GM21576 (cell line): ENCODE data around the gene SEMA4A.
"Not testable (repeated sequence)": the region's sequence is repeated elsewhere in the genome, so short reads cannot be mapped to it uniquely, and the experiment has no call there.

Experiments used
- ATAC-seq: cut with Tn5 transposase; IDR thresholded peaks from one replicate; pipeline ENCODE4 v1.9.1; 2021; ENCODE audit warnings: mild to moderate bottlenecking, moderate library complexity; ENCODE audit not compliant: unreplicated experiment

The SEMA4A gene

DNA sequence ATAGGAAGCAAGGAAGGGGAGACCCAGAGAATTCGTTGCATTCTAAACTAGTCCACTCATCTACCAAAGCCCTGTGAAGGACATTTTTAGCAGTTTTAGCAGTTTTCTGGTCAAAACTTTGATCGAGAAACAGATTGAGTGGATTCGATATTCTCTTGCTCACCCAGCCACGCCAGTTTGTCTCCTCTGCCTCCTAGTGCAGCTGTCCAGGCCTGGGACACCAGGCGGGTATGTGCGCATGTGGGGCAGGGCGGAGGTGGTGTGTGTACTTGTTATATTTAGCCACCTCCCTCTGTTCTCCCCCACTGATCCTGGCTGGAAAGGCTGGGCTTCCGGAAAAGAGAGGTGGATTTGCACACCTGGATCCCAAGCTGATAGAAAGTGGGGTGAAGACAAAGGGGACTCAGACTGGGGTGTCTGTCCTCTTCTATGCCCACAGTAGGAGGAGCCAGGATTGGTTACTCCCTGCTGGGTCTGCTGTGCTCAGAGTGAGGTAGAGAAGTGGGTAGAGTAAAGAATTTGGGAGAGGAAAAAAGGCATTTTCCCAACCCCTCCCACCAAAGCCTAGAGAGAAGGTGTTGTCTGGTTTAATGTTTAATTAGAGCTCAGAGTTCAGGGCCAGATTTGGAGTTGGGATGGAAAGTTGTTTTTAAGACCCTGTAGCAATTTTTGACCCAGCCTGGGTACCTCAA lies 35.1 kb upstream of the SEMA4A start:
- no peak for ATAC-seq

DNA sequence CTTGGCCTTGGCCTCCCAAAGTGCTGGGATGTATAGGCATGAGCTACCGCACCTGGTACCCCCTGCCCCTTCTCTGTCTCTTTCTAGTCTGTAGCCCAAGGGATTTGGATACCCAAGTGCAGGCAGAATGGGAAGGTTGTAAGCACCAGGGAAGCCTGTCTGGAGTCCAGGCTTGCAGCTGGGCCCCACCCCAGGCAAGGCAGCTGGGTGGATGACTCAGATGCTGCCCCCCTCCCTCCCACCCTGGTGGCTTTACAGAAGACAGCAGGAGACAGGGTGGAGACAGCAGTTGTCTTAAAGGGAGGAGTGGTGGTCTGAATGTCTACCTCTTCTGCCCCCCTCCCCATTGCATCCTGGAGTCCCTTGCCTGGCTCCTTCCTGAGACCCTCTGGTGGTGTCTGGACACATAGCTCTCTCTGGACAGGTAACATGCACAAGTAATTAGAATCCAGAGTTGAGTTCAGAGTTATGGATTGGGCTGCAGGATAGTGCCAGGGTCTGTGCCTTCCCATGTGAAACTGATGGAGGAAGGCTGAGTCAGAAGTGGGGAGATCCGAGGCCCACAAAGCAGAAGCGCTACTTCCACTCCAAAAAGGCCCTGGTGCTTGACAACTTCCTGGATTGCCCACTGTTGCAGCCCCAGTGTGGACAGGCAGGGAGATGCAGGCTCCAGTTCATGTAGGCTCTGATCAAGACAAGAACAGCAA lies 33.7 kb upstream of the SEMA4A start:
- no peak for ATAC-seq

DNA sequence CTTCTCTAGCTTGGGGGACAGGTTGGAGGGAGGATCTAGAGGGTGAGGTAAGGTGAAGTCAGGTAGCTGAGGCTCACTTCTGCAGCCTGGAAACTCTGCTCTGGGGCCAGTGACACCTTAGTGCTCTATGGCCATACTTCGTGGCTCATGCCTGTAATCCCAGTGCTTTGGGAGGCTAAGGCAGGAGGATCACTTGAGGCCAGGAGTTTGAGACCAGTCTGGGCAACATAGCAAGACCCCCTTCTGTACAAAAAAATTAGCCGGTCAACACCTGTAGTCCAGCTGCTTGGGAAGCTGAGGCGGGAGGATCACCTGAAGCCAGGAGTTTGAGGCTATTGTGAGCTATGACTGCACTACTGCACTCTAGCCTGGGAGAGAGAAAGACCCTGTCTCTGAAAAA lies 33.1 kb upstream of the SEMA4A start:
- ATAC-seq, result no peak

DNA sequence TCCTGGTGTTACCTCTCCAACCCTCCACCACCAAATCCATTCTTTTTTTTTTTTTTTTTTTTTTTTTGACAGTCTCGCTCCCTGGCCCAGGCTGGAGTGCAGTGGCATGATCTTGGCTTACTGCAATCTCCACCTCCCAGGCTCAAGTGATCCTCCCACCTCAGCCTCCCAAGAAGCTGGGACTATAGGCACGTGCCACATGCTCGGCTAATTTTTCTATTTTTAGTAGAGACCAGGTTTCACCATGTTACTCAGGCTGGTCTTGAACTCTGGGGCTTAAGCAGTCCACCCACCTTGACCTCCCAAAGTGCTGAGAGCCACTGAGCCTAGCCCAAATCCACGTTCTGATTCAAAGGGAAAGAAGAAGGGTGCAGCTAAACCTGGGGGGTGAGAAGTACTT lies 32.4 kb upstream of the SEMA4A start:
- ATAC-seq, result not testable (repeated sequence)

DNA sequence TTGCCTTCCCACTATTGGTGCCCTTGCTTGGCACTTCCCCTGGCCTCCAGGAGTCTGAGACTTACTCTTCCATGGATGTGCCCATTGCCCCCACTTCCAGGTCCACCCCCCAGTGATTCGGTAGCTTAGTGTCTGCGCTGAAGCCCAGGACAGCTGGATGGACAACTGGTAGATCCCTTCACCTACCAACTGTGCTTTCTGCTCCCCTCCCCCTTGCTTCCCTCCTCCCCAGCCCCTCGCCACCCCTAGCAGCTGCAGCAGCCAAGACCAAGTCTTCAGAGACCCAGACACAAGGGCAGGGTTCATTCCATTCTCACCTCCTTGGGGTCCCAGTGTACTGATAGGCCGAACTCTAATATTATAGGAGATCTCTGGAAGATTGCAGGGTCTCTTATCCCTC lies 31.9 kb upstream of the SEMA4A start:
- no peak for ATAC-seq

DNA sequence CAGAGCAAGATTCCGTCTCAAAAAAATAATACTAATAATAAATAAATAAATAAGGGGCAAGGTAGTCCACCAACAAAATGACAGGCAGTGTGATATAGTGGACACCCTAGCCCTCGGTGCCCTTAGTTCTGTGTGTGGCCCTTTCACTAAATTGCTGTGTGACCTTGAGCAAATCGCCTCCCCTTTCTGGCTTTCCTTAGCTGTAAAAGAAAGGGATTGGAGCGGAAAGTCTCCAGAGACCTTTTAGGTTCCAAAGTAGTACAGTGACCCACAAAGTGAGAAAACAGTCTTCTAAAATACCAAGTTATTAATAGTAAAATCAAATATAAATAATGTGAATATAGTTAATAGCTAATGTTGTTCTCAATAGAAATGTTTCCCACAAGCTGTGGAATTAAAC lies 31.3 kb upstream of the SEMA4A start:
- ATAC-seq, result no peak

DNA sequence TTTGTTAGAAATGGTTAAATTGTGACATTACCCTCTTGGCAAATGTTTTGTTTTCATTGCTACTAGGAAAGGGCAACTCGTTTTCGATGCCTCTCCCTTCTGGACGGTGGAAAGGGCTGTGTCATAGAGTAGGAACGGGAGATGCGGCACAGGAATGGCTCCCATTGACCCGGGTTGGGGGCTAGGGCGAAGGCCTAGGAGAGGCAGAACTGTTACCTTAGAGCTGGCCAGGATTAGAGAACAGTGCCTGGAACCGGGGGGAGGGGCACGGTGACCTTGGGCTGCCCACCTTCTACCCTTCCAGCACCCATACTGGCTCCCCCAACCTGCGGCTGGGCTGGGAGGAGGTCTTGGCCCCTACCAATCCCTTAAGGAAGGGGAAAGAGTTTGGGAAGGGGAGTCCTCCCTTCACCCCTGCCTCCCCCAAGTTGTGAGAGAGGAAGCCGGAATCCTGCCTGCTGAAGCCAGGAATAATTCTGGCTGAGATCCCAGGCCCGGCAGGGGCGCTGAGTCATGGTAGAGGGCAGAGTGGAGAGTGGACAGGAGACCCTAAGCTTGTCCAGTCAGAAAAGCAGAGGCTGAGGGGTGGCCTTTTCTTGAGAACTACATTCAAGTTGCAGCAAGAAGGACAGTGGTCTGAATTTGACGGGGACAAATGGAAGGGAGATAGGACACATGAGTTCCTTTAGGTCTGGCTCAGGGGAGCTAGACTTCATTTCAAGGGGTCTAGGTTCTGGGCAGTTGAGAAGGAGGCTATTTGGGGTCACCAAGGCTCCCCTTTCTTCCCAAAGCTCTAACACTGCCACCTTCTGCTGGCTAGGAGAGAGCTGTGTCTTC lies 30.6 kb upstream of the SEMA4A start:
- ATAC-seq, result no peak

DNA sequence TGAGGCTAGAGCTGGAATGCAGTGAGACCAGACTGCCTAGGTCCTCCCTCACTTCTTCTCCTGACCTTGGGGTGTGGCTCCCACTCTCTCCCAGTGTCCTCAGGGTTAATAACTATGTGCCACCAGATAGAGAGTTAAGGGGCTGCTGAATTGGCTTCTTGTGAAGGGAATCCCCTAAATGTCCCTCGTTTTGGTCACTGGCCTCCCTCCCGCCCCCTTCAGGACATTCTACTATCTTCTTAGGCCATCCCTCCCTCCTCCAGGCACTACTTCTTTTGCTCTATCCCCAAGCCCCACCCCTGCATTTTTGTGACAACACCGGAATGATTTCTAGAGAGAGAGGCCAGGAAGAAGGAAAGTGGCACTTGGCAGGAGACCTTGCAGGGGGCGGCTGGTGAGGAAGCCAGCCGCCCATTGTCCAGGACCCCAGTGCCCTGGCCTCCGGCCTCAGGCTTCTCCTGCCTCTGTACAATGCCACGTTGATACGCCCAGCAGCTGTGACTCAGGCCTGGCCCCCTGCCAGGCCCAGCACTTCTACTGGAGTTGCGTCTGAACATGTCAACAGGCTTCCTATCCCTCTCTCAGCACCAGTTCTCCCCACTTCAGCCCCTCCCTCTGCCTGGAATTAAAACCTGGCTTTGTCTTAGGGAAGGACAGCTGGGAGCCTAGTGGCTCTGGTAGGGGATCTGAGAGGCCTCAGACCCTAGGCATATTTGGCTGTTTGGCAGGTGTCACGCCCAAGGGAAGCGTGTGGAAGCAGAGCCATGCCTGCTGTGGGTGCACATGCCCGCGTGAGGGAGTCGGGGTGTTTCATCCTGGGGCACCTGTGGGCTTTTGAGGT lies 29.8 kb upstream of the SEMA4A start:
- ATAC-seq, result no peak

DNA sequence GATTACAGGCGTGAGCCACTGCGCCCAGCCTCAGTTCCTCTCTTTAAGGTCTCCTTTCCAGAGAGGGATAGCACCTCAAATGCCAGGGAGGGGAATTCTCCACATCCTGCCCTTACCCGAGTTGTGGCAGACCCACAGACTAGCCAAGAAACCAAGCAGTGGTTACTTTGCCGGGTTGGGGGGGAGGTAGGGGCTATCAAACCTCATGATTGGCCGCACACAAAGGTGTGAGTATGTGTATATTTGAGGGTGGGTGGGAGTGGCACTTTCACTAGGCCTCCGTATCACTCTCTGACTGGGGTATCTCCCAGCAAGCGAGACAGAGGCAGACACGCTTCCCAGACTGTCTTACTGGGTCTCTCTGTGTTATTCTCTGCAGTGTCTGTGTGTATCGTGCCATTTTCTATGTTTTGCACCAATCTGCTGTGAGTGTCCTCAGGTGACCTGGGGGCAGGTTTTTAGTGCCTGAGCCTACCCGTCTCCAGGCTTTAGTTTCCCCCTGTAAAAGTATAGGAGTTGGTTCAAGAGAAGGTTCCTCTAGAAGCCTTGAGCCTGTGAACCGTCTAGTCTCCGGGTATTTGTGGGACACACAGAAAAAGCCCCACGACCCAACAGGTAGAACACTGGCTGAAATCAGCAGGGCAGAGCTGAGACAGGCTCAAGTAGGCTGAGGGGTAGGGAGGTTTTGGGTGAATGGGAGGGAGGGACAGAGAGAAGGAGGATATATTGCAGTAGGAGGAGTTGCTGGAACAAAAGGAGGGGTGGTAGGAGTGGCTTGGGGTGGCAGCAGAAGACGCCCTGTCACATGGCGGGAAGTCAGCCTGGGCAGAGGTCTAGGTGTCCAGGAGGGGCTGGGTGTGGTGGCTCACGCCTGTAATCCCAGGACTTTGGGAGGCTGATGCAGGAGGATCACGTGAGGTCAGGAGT lies 28.6 kb upstream of the SEMA4A start:
- no peak for ATAC-seq

DNA sequence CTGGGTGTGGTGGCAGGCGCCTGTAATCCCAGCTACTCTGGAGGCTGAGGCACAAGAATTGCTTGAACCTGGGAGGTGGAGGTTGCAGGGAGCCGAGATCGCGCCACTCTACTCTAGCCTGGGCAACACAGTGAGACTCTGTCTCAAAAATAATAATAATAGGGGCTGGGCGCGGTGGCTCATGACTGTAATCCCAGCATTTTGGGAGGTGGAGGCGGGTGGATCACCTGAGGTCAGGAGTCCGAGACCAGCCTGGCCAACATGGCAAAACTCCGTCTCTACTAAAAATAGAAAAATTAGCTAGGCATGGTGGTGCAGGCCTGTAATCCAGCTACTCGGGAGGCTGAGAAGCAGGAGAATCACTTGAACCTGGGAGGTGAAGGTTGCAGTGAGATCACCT lies 27.8 kb upstream of the SEMA4A start:
- not testable (repeated sequence) for ATAC-seq

DNA sequence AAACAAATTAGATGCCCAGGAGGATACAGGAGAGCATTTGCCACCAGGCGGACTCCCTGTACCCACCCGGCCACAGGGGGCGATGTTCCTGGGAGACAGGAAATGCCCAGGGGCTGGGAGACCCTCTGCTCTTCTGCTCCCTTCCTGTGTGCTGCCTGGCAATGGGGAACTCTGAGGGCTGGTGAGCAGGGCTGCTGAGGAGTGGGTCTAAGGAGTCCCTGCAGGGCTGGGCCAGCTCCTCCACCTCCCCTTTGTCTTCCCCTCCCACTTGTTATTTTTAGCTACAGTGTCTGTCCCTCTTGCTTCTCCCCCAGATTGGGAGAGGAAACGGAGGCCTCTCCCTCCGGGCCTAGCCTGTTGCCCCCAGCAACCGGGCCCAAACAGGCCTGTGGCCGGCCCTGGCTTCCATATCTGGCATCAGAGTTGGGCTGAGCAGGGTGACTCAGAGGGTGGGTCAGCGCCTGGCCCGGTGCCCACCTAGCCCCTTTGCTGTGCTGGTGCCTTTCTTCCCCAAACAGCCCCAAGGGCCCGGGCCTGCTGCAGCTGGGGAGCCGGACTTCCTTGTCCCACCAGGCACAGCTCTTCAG lies 27.2 kb upstream of the SEMA4A start:
- ATAC-seq, result no peak

DNA sequence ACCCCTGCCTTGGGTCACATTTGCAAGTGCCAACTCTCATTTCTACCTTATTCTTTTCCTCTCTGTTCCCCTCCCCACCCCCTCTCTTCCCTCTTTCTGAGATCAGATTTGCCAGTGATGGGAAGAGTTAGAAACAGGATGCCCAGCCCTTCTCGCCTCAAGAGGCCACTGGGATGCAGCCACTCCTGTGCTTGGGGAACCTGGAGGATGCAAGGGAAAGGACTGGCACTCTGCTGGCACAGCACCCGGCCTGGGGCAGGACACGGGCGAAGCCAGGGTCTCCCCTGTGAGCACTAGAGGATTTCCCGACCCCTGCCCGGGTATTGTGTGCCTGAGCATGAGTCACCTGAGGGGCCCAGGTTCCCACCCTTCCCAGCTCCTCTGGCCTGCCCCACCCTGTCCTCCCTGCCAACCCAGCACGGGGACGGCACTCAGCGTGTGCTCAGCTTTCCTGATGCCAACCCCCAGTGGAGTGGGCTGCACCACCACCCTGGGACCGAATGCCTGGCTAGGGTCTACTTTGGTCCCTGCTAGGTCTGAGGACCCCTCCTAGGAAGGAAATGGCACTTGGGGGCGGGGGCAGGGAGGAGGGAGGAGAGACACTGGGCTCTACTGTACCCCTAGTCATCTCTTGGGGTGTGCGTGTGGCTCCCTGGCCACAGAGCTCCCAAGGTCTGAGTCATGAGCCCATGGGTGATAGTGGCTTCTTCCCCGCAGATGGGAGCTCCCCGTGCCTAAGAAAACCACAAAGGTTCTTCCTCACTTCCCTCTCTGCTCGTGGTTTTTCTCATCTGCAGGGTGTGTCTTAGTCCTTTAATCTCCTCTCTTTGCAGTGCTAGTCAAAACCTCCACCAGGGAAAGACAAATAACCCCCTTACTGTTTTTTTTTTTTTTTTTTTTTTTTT lies 26.5 kb upstream of the SEMA4A start:
- ATAC-seq, result peak; percentile 49

DNA sequence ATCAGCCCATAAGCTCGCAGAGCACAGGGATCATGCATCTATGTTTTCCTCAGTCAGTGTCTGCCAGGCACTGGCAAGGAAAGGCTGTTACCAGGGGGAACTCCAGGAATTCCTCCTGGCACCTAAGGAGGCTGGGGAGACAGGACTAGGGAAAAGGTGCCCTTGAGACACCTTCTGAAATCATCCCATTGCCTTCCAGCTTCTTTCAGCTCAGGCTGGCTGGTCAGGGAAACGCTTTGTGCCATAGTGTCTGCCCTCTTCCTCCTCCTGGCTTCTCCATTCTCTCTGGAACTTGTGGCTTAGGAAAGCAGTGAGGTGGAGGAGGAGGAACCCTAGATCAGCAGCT lies 25.1 kb upstream of the SEMA4A start:
- no peak for ATAC-seq

DNA sequence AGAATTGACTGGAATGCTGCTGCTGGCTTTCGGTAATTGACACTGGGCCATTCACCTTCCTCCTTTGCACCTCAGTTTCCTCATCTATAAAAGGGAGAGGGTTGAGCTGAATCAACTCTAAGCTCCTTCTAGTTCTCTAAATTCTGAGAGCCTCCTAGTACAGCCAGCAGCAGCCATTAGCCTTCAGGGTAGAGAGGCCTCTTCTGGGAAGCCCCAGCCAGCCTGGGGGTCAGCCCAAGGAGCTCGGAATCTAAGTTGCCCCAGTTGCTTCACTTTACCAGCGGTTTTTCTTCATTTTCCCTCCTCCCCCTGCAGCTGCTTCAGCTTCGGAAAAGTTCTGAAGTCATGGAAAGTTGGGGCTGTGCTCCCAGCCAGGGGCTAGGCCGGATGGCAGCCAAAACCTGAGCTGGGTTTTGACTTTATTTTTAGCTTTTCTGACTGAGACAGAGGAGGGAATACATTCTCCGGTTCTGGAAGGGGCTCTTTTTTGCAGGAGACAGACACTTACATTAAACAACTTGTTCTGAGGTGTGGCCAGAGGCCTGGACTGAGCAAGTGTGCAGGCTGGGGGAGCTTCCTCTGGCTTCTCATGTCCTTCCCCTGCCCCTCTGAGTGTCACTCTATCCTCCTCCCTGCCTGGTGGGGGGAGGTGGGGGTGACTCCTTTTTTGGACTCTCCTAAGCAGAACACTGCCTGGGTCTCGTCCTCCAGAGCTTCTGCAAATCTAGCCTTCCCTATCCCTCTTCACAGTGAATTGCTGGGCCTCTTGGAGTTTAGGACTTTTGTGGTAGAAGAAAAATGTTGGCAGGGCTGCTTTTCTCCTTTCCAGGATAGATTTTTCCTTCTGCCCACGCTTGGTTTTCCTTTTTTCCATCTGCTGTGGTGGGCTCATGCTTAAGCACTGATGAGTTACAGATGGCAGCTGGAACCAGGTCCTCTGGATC lies 24.5 kb upstream of the SEMA4A start:
- ATAC-seq, result no peak

DNA sequence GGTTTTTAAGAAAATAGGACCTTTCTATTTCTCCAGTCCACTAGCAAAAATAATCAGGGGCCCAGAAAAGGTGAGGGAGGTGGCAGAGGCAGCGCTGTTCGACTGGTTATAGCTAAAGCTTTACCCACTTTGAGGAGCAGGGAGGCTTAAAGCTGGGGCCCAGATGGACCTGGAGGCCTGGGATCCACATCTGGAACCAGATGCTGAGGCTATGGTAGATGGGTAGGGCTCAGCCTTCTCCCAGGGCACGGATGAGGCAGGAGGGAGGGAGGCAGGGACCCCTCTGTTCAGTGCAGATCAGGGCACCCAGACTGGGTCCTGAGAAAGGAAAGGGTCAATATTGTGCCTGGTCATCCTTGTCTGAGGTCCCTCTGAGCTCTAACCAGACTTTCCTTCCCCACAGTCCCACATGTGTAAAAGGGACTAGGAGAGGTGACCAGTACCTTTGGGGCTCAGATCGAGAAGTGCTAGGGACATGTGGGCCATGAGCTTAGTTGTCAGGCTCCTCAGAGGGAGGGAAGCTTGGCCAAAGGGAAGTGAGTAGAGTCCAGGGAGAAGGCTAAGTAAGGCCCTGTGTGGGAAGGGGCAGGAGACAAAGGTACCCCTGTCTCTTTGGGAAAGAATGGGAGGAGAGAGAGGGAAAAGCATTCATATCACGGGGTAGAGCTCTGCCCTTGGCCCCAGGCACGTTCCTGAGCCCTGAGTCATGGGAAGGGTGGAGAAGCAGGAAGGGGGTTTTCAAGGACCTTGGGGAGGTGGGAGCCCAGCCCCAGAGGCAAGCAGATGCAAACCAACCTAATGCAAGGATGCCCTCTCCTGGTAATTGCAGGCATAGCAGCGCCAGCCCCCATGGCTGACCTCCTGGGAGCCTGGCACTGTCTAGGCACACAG lies 23.5 kb upstream of the SEMA4A start:
- ATAC-seq, result no peak

DNA sequence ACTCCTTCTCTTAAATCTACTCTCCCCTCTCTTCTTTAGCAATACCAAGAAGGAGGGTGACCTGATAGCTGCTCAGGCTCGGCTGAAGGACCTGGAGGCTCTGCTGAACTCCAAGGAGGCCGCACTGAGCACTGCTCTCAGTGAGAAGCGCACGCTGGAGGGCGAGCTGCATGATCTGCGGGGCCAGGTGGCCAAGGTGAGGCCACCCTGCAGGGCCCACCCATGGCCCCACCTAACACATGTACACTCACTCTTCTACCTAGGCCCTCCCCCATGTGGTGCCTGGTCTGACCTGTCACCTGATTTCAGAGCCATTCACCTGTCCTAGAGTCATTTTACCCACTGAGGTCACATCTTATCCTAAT lies 22.8 kb upstream of the SEMA4A start:
- ATAC-seq, result no peak
